HG02798 (cell line): Measurements from ENCODE around the gene PRR5.
"Not testable (repeated sequence)": the region's sequence is repeated elsewhere in the genome, so short reads cannot be mapped to it uniquely, and the experiment has no call there.

ENCODE experiments used
- ATAC-seq: cut with Tn5 transposase; IDR thresholded peaks from one replicate; pipeline ENCODE4 v1.9.1; 2021; ENCODE audit warnings: mild to moderate bottlenecking; ENCODE audit not compliant: unreplicated experiment, poor library complexity

PRR5 gene

GRCh38 chr22:44732661-44733060 lies 30.7 kb downstream of the PRR5 start:
- ATAC-seq, result no peak

- ATAC-seq, result no peak
Measured at GRCh38 chr22:44733426-44734106, 31.6 kb downstream of the PRR5 start.

- no peak for ATAC-seq
Measured at GRCh38 chr22:44734278-44734677, 32.3 kb downstream of the PRR5 start.

- ATAC-seq, result no peak
Measured at GRCh38 chr22:44734801-44735517, 33.0 kb downstream of the PRR5 start.

- peak; percentile 39 for ATAC-seq
Measured at GRCh38 chr22:44735518-44736428, 33.8 kb downstream of the PRR5 start.

GRCh38 chr22:44736581-44737405 lies 34.8 kb downstream of the PRR5 start:
- ATAC-seq, result no peak

- no peak for ATAC-seq
Measured at GRCh38 chr22:44737406-44738346, 35.7 kb downstream of the PRR5 start.

- ATAC-seq, result no peak
Measured at GRCh38 chr22:44738347-44738715, 36.3 kb downstream of the PRR5 start.

- no peak for ATAC-seq
Measured at GRCh38 chr22:44739024-44739423, 37.0 kb downstream of the PRR5 start.

GRCh38 chr22:44739666-44740065 lies 37.7 kb downstream of the PRR5 start:
- not testable (repeated sequence) for ATAC-seq

- no peak for ATAC-seq
Measured at GRCh38 chr22:44740307-44740706, 38.3 kb downstream of the PRR5 start.

- no peak for ATAC-seq
Measured at GRCh38 chr22:44741929-44742328, 39.9 kb downstream of the PRR5 start.

- ATAC-seq, result no peak
Measured at GRCh38 chr22:44743247-44743646, 41.2 kb downstream of the PRR5 start.

GRCh38 chr22:44743804-44744211 lies 41.8 kb downstream of the PRR5 start:
- no peak for ATAC-seq

- no peak for ATAC-seq
Measured at GRCh38 chr22:44745853-44746789, 44.1 kb downstream of the PRR5 start.

GRCh38 chr22:44747784-44748127 lies 45.8 kb downstream of the PRR5 start:
- not testable (repeated sequence) for ATAC-seq

- no peak for ATAC-seq
Measured at GRCh38 chr22:44748524-44748923, 46.5 kb downstream of the PRR5 start.

GRCh38 chr22:44750481-44750880 lies 48.5 kb downstream of the PRR5 start:
- no peak for ATAC-seq
